Panc1 (cell line): ENCODE data around the gene GALNT9. TPM values are rescaled to one million over a fixed set of nuclear protein-coding genes. Genes with fewer than 3 reads are reported as not detected.

Source experiments
- ATAC-seq: fragments of 200-7000 bp; cut with Tn5 transposase; 2 replicates; pipeline ENCODE4 v1.9.1; 2020; ENCODE audit warnings: mild to moderate bottlenecking, moderate library complexity
- BruUV-seq: library from RNA; stranded (reverse); fragments of 400-500 nt; replicated peaks from 2 replicates; lab custom pipeline; 2021; lab: Mats Ljungman, UMichigan
- CTCF ChIA-PET: fragments of 300-600 bp; sonication (Branson Sonifier 250); formaldehyde crosslinking; loops from one replicate; lab custom pipeline; 2022; ENCODE audit warnings: antibody characterized with exemption; lab: Charles Lee
- POLR2A ChIA-PET: fragments of 300-600 bp; sonication (Branson Sonifier 250); formaldehyde crosslinking; loops from one replicate; lab custom pipeline; 2022; ENCODE audit warnings: antibody characterized with exemption; lab: Charles Lee
- DNase-seq: peaks from one replicate; pipeline ENCODE4 v3.0.0-alpha.2; 2010; ENCODE audit warnings: low read depth, low spot score
- H3K27ac ChIP-seq: 2 replicates; pipeline ENCODE4 v1.5.1; 2011; ENCODE audit warnings: mild to moderate bottlenecking, low read length, inconsistent platforms
- H3K27me3 ChIP-seq: fragments of 200-500 bp; sonication (Bioruptor generic); 2 replicates; pipeline ENCODE4 v1.6.0; 2014; ENCODE audit warnings: low read length, inconsistent platforms; ENCODE audit not compliant: control insufficient read depth, insufficient read depth
- H3K36me3 ChIP-seq: fragments of 200-500 bp; sonication (Bioruptor generic); 2 replicates; pipeline ENCODE4 v1.5.1; 2014; ENCODE audit warnings: inconsistent platforms, mild to moderate bottlenecking, low read length, moderate library complexity; ENCODE audit not compliant: control insufficient read depth, insufficient read depth
- H3K4me1 ChIP-seq: 2 replicates; pipeline ENCODE4 v1.5.1; 2011; ENCODE audit warnings: inconsistent platforms, mild to moderate bottlenecking, low read length, moderate library complexity; ENCODE audit not compliant: control insufficient read depth, insufficient read depth
- H3K4me3 ChIP-seq, 2 experiments: 2 replicates each; pipeline ENCODE4 v1.5.1; 2011 to 2012; ENCODE audit warnings: low read depth in 2 of 2, low read length in 2 of 2, mild to moderate bottlenecking in 2 of 2, inconsistent platforms in 1 of 2, moderate library complexity in 1 of 2
- H3K9me3 ChIP-seq: fragments of 200-500 bp; sonication (Bioruptor generic); 2 replicates; pipeline ENCODE4 v1.5.1; 2014; ENCODE audit warnings: low read depth, mild to moderate bottlenecking, inconsistent platforms, low read length, moderate library complexity; ENCODE audit not compliant: control insufficient read depth, insufficient read depth
- CTCF ChIP-seq: fragments of 450-650 bp; IDR thresholded peaks from 2 replicates; pipeline ENCODE4 v1.5.1; 2017; ENCODE audit warnings: mild to moderate bottlenecking
- POLR2AphosphoS5 ChIP-seq: IDR thresholded peaks from 2 replicates; pipeline ENCODE4 v1.6.1; 2012; ENCODE audit warnings: mild to moderate bottlenecking, low read depth, low read length, moderate library complexity
- REST ChIP-seq, 2 experiments: IDR thresholded peaks; 2 replicates each; pipeline ENCODE4 v1.6.1; 2011 to 2012; ENCODE audit warnings: low read depth in 2 of 2, control low read depth in 1 of 2, low read length in 1 of 2, mild to moderate bottlenecking in 1 of 2, moderate library complexity in 1 of 2; ENCODE audit not compliant: insufficient read depth in 1 of 2
- SIN3A ChIP-seq: IDR thresholded peaks from 2 replicates; pipeline ENCODE4 v1.6.1; 2012; ENCODE audit warnings: low read depth, mild to moderate bottlenecking, low read length, moderate library complexity, borderline replicate concordance; ENCODE audit not compliant: insufficient read depth
- TCF7L2 ChIP-seq: IDR thresholded peaks from 2 replicates; pipeline ENCODE4 v1.6.1; 2011; ENCODE audit warnings: mild to moderate bottlenecking, low read depth, low read length, inconsistent platforms
- in situ Hi-C: cut with HindIII; loops from 2 replicates; pipeline ENCODE4 v1.10.0; 2016; ENCODE audit warnings: low sequenced_read_pairs, low pct_unique_long_range_greater_than_20kb
- intact Hi-C: fragments of 100-400 bp; cut with micrococcal nuclease; formaldehyde crosslinking; loops from one replicate; pipeline ENCODE4 v1.10.0; 2022; ENCODE audit not compliant: unreplicated experiment
- total RNA-seq: library from RNA; stranded (reverse); gene quantifications from one replicate; pipeline ENCODE4 v1.2.1, GENCODE V29; 2021; ENCODE audit not compliant: unreplicated experiment

The GALNT9 gene
- total RNA-seq, 1 experiment from 2014 or later = 0.33 TPM

GRCh38 chr12:132259364-132259871 is 70.0 kb downstream of the GALNT9 start:
- BruUV-seq = no TSS peak
- CTCF ChIA-PET = no interaction called here

GRCh38 chr12:132258543-132258942 is 70.8 kb downstream of the GALNT9 start:
- TF ChIP-seq TCF7L2 = no peak
- no peak for TF ChIP-seq POLR2AphosphoS5
- TF ChIP-seq SIN3A = no peak
- no peak for TF ChIP-seq CTCF
- TF ChIP-seq REST (IDR thresholded peaks at IDR 0.05; ENCODE audit: insufficient read depth in 1 of 2, low read depth in 2 of 2, low read length in 1 of 2) = no peak
- no peak overlapping the region for H3K27ac ChIP-seq
- intact Hi-C loops = no loop called here
- no peak for ATAC-seq
- in situ Hi-C loops = no loop called here
- H3K27me3 ChIP-seq = no peaks in the 10 kb centered on the region; the same call in 1 of the 2 replicates
- no peak overlapping the region for H3K4me3 ChIP-seq
- no peak for DNase-seq
- POLR2A ChIA-PET = no interaction called here
- no peaks in the 10 kb centered on the region; the same call in 1 of the 2 replicates for H3K36me3 ChIP-seq
- no TSS peak for BruUV-seq
- CTCF ChIA-PET = no interaction called here
- H3K9me3 ChIP-seq = no peaks in the 10 kb centered on the region
- H3K4me1 ChIP-seq = no peaks in the 10 kb centered on the region

More at GRCh38 chr12:132259364-132259871, 70.0 kb downstream of the GALNT9 start:
- ATAC-seq (no peak), DNase-seq (no peak)
- Histone ChIP-seq H3K36me3 (no peaks in the 10 kb centered on the region), H3K4me1 (no peaks in the 10 kb centered on the region), H3K27ac (no peak overlapping the region), H3K4me3 (no peak overlapping the region), H3K9me3 (no peaks in the 10 kb centered on the region), H3K27me3 (no peaks in the 10 kb centered on the region; the same call in 1 of the 2 replicates)
- intact Hi-C loops (no loop called here), in situ Hi-C loops (no loop called here)
- TF ChIP-seq REST (IDR thresholded peaks at IDR 0.05; ENCODE audit: insufficient read depth in 1 of 2, low read depth in 2 of 2, low read length in 1 of 2) (no peak), CTCF (no peak), POLR2AphosphoS5 (no peak), SIN3A (no peak), TCF7L2 (no peak)
- POLR2A ChIA-PET = no interaction called here
